ENCODE results near the gene RRM1. TPM values are rescaled to one million over a fixed set of nuclear protein-coding genes. Genes with fewer than 3 reads are reported as not detected.

RRM1 gene
- total and polyA plus RNA-seq, 4 donors = 8.0 to 69.9 (median 16.3) TPM

DNA sequence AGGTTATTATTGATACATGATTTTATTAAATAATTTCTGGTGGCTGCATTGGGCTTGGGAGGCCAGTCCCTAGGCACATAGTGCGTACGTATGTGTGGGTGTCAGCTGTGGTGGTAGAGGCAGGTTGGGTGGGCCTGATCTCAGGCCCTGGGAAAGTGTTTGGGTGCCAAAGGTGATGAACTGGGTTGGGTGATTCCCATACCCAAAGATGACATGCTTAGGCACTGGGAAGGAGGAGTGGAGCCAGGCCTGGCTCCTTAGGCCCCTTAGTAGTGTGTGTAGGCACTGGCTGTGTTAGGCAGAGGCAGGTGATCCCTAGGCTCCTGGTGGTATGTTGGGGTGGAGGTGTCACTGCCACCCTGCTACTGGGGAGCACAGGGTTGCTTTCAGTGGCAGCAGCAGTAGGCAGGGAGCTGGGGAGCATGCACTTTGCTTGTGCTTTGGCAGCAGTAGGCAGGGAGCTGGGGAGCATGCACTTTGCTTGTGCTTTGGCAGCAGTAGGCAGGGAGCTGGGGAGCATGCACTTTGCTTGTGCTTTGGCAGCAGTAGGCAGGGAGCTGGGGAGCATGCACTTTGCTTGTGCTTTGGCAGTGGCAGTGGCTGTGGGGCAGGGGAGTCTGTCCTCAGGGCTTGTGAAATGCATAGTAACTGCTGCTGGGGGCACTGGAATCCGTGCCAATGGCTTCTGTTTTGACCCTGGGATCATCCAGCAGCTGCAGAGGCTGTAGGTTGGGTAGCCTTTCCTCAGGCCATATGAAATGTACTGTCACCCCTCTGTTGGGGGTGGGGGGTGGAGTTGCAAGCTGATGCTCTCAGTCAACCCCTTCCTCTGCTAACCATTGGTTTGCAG lies 84.4 kb downstream of the RRM1 start:
- H3K27ac ChIP-seq (ENCODE audit: low read depth in 1 of 2, low read length in 2 of 2) = peak overlapping the region; percentile 87 to 90
- 65% methylated on average over 3 of the region's 3 CpGs for WGBS
- DNase-seq (ENCODE audit: low spot score) = no peak

DNA sequence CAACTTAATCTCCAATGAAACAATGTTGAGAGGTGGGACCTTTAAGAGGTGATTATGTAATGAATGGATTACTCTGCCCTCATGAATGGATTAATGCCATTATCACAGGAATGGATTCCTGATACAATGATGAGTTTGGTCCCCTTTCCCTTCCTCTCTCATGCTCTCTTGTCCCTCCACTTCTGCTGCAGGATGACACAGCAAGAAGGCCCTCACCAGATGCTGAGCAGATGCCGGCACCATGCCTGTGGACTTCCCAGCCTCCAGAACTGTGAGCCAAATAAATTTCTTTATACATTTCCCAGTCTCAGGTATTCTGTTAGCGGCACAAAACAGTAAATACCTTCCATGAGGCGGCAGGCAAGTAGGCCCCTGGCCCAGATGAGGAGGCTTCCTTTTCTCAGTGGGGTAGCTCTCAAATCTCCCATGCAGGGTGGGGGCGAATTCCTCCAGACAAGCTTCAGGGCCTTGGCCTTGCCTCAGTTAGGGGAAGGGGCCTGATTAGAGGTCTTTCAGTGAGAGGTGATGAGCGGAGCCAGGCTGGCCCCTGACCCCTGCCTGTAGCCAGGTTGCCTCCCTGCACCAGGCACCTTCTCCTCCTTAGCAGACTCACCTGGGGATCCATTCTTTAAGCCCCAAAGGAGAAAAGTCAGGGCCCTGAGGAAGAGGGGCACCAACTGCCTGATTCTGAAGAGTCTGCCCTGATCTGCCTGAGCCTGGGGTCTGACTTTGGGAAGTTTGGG lies 86.0 kb downstream of the RRM1 start:
- Histone ChIP-seq H3K36me3 (ENCODE audit: control insufficient read depth in 4 of 4, insufficient read depth in 3 of 4, low read depth in 1 of 4, low read length in 3 of 4) (no peaks in the 10 kb centered on the region), H3K27me3 (ENCODE audit: control insufficient read depth in 4 of 4, insufficient read depth in 4 of 4, low read length in 3 of 4) (no peaks in the 10 kb centered on the region), H3K9ac (ENCODE audit: low read depth in 1 of 2, low read length in 2 of 2) (no peak overlapping the region), H3K27ac (ENCODE audit: low read depth in 1 of 2, low read length in 2 of 2) (peak overlapping the region; percentile 13 to 72), H3K4me1 (ENCODE audit: control insufficient read depth in 4 of 4, insufficient read depth in 4 of 4, low read length in 3 of 4) (peaks cover 3 to 51% (median 36%) of the 10 kb centered on the region in 4 donors), H3K9me3 (ENCODE audit: control insufficient read depth in 4 of 4, low read length in 3 of 4) (no peaks in the 10 kb centered on the region), H3K4me3 (ENCODE audit: low read depth in 1 of 3, low read length in 3 of 3) (no peak overlapping the region)
- WGBS = 93% methylated on average over 5 of the region's 5 CpGs
- TF ChIP-seq, protein P1, sequence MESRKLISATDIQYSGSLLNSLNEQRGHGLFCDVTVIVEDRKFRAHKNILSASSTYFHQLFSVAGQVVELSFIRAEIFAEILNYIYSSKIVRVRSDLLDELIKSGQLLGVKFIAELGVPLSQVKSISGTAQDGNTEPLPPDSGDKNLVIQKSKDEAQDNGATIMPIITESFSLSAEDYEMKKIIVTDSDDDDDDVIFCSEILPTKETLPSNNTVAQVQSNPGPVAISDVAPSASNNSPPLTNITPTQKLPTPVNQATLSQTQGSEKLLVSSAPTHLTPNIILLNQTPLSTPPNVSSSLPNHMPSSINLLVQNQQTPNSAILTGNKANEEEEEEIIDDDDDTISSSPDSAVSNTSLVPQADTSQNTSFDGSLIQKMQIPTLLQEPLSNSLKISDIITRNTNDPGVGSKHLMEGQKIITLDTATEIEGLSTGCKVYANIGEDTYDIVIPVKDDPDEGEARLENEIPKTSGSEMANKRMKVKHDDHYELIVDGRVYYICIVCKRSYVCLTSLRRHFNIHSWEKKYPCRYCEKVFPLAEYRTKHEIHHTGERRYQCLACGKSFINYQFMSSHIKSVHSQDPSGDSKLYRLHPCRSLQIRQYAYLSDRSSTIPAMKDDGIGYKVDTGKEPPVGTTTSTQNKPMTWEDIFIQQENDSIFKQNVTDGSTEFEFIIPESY (IDR thresholded peaks at IDR 0.05) = no peak
- TF ChIP-seq, protein P2, sequence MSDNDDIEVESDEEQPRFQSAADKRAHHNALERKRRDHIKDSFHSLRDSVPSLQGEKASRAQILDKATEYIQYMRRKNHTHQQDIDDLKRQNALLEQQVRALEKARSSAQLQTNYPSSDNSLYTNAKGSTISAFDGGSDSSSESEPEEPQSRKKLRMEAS (IDR thresholded peaks at IDR 0.05) = no peak
- TF ChIP-seq GABPA (IDR thresholded peaks at IDR 0.05 in 1 of 2, conservative IDR thresholded peaks at IDR 0.05 in 1 of 2) = no peak
- TF ChIP-seq EGR1 (IDR thresholded peaks at IDR 0.05; ENCODE audit: low read depth in 2 of 2) = no peak
- no peak for TF ChIP-seq TAF1 (conservative IDR thresholded peaks at IDR 0.05)
- TF ChIP-seq FOXA2 (IDR thresholded peaks at IDR 0.05) = no peak
- no peak for TF ChIP-seq RAD21 (IDR thresholded peaks at IDR 0.05)
- no peak for TF ChIP-seq HNF4A (conservative IDR thresholded peaks at IDR 0.05)
- TF ChIP-seq, protein P3, sequence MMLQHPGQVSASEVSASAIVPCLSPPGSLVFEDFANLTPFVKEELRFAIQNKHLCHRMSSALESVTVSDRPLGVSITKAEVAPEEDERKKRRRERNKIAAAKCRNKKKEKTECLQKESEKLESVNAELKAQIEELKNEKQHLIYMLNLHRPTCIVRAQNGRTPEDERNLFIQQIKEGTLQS (IDR thresholded peaks at IDR 0.05) = no peak
- no peak for TF ChIP-seq RXRA (IDR thresholded peaks at IDR 0.05)
- no peak for TF ChIP-seq NR2F2 (IDR thresholded peaks at IDR 0.05)
- TF ChIP-seq YY1 (IDR thresholded peaks at IDR 0.05) = no peak
- no peak for DNase-seq (ENCODE audit: low spot score)

More for the DNA sequence above, 84.4 kb downstream of the RRM1 start:
- Histone ChIP-seq H3K4me1 (ENCODE audit: control insufficient read depth in 4 of 4, insufficient read depth in 4 of 4, low read length in 3 of 4) (peaks cover 3 to 36% (median 21%) of the 10 kb centered on the region in 4 donors), H3K9ac (ENCODE audit: low read depth in 1 of 2, low read length in 2 of 2) (peak overlapping the region in 1 of 2 donors; percentile 43), H3K4me3 (ENCODE audit: low read depth in 1 of 3, low read length in 3 of 3) (no peak overlapping the region), H3K9me3 (ENCODE audit: control insufficient read depth in 4 of 4, low read length in 3 of 4) (no peaks in the 10 kb centered on the region), H3K27me3 (ENCODE audit: control insufficient read depth in 4 of 4, insufficient read depth in 4 of 4, low read length in 3 of 4) (no peaks in the 10 kb centered on the region), H3K36me3 (ENCODE audit: control insufficient read depth in 4 of 4, insufficient read depth in 3 of 4, low read depth in 1 of 4, low read length in 3 of 4) (no peaks in the 10 kb centered on the region)
- TF ChIP-seq RXRA (IDR thresholded peaks at IDR 0.05) = peak; percentile 57 to 81
- TF ChIP-seq, protein P1 (IDR thresholded peaks at IDR 0.05) = no peak
- TF ChIP-seq HNF4A (conservative IDR thresholded peaks at IDR 0.05) = peak; percentile 33 to 66
- TF ChIP-seq, protein P3 (IDR thresholded peaks at IDR 0.05) = peak; percentile 17
- peak; percentile 17 for TF ChIP-seq YY1 (IDR thresholded peaks at IDR 0.05)
- no peak for TF ChIP-seq FOXA1 (IDR thresholded peaks at IDR 0.05)
- TF ChIP-seq RAD21 (IDR thresholded peaks at IDR 0.05) = no peak
- TF ChIP-seq SP1 (IDR thresholded peaks at IDR 0.05) = peak; percentile 59
